Measurements from ENCODE around the gene ST6GALNAC3. TPM values are rescaled to one million over a fixed set of nuclear protein-coding genes. Genes with fewer than 3 reads are reported as not detected.
"Not testable (repeated sequence)": the region's sequence is repeated elsewhere in the genome, so short reads cannot be mapped to it uniquely, and the experiment has no call there.

ST6GALNAC3 gene
- polyA plus RNA-seq, 4 donors: 72.5 to 103 (median 85.1) TPM

DNA sequence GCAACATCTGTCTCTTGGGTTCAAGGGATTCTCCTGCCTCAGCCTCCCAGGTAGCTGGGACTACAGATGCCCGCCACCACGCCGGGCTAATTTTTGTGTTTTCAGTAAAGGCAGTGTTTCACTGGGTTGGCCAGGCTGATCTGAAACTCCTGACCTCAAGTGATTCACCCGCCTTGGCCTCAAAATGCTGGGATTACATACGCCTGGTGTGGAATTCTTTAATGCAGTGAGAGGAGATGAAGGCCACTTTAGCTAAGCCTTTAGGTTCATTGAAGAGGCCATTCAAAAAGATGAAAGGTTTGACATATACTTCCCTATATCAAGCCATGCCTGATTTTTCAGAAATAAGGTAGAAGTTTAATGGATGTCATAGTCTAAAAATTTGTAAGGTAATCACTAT is 162.7 kb downstream of the ST6GALNAC3 start:
- no peak for DNase-seq (ENCODE audit: low read depth in 4 of 4, low spot score in 2 of 4)

DNA sequence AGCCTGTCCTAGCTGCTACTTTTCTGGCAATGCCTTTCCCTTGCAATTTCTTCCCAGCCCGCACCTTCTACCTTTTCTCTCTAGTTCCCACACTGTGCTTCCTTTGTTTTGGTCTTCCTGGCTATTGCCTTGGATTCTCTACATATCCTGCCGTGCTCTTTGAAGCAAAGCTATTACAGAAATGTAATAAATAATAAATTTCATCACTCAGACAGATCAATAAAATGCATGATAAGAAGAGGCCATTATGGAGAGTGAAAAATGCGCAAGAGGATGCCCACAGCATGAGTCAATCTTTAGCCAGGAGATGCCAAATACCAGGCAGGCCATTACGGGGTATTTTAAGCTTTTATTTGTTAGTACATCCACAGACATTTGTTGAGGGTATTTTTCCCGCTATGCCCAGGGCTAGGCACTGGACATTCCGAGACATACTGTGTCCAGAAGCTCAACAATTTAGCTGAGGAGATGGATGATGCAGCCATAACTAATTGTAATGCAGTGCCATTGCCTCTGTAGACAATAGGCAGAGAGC is 163.6 kb downstream of the ST6GALNAC3 start:
- no peak for DNase-seq (ENCODE audit: low read depth in 4 of 4, low spot score in 2 of 4)

DNA sequence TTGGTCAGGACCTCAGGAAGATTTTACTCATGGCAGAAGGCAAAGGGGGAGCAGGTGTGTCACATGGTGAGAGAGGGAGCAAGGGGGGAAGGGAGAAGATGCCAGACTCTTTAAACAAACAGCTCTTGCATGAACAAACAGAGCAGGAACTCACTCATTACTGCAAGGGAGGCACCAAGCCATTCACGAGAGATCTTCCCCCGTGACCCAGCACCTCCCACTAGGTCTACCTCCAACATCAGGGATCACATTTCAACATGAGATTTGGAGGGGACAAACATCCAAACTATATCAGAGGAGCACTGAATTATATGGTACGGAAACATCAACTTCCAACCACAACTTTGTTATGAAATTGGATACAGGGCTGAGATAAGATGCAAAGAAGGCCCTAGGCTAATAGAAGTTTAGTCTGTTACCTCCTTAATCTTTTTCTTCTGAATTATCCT is 164.9 kb downstream of the ST6GALNAC3 start:
- DNase-seq (ENCODE audit: low read depth in 4 of 4, low spot score in 2 of 4): no peak

DNA sequence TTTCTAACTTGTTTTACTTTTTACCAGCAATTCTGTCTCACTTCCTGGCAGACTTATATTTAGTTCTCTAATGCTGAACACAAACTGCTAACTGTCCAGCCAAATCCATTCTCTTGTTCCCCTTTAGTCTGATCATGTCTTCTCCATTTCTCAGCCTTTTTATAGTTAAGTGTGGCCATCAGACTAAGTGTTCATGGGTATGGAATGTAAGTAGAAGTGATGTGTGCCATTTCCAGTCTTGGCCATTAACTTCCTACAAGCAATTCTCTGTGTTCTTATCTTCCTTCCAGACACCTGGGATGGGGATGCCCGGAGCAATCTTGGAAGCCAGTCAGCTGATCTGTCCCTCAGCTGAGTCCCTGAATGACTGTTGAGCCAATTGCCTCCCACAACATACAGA is 165.8 kb downstream of the ST6GALNAC3 start:
- no peak for DNase-seq (ENCODE audit: low read depth in 4 of 4, low spot score in 2 of 4)

DNA sequence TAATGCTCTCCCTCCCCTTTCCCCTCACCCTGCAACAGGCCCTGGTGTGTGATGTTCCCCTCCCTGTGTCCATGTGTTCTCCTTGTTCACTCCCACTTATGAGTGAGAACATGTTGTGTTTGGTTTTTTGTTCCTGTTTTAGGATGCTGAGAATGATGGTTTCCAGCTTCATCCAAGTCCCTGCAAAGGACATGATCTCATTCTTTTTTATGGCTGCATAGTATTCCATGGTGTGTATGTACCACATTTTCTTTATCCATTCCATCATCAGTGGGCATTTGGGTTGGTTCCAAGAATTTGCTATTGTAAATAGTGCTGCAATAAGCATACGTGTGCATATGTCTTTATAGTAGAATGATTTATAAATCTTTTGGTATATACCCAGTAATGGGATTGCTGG is 168.0 kb downstream of the ST6GALNAC3 start:
- not testable (repeated sequence) for DNase-seq (ENCODE audit: low read depth in 4 of 4, low spot score in 2 of 4)

DNA sequence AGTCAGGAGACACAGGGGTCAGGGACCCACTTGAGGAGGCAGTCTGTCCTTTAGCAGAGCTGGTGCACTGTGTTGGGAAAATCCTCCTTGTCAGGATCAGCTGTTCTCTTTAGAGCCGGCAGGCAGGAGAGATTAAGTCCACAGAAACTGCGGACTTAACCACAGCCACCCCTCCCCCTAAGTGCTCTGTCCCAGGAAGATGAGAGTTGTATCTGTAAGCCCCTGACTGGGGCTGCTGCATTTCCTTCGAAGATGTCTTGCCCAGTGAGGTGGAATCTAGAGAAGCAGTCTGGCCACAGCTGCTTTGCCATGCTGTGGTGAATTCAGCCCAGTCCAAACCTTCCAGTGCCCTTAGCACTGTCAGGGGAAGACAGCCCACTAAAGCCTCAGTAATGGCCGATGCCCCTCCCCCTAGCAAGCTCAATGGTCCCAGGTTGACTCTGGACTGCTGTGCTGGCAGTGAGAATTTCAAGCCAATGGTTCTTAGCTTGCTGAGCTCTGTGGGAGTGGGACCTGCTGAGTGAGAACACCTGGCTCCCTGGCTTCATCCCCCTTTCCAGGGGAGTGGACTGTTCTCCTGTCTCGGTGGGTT is 172.8 kb downstream of the ST6GALNAC3 start:
- DNase-seq (ENCODE audit: low read depth in 4 of 4, low spot score in 2 of 4): no peak

DNA sequence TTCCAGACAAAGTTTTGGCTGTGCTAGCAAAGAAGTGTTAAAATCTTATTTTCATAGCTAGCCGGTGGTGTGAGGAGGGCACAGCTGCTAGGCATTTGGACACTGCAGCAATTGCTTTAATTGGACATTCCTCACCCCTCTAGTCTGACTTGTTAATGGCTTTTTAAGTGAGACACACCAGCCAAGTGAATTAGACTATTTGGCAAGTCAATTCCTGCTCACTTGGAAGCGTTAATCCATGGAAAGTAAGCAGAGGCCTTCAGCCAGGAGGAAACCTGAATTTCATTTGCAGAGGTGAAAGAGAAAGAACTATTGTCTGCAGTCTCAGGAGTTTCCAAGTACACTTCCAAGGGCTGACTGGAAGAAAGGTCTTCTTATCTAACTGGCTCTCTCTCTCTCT is 175.7 kb downstream of the ST6GALNAC3 start:
- no peak for DNase-seq (ENCODE audit: low read depth in 4 of 4, low spot score in 2 of 4)

DNA sequence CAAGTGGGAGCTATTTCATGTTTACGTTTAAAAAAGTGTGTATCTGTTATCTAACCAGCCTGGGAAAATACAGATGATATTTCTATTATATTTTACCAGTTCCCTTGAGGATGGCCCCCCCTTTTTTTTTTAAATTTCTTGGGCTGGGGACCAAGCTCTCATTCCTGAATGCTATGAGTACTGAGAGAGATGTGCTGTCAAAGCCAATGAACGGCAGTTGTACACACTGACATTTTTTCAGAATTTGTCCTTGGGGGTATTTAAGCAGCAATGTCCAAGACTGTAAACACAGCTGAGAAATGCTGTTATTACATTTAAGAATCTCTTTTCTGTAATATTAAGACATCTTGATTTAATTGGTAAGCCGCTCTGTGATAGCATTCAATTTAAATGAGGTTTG is 177.9 kb downstream of the ST6GALNAC3 start:
- DNase-seq (ENCODE audit: low read depth in 4 of 4, low spot score in 2 of 4): no peak

DNA sequence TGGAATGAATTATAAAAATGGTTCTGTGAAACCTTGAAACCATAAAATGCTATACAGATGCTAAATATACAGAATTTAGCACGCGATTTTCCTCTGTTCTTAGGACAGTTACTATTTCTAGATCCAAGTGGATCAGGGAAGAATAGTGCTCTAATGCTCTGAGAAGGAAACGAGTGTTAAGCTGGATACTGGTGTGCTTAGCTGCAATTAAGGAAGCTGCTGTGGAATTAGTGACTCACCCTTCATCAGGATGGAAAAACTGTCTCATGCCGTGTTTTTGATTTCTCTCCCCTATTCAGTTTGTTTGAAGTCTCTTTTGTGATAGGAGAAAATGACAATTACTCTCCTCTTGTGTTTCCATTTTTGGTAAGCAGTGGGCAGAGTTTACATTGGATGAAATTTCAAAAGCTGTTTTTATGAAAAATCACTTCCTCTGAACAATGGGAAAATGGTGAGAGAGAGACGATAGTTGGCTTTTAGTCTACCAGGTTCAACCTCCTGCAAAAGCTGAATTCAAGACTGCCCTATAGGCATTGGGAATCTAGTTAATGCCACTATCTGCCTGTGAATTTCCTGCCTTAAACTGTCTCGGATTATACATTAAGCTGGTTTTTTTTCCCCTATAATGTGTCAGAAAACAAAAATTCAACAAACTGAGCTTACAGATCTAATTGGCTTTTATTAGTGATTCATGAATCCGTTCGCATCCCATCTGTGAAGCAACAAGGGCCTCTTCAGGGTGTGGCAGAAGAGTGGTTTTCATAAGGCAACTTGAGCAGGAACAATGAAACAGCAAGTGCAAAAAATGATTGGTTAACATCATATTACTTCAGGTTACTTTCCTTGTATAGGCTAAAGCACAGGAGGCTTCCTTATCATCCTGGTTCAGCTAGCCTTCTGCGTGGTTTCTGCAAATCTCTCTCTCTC is 179.8 kb downstream of the ST6GALNAC3 start:
- DNase-seq (ENCODE audit: low read depth in 4 of 4, low spot score in 2 of 4): no peak

DNA sequence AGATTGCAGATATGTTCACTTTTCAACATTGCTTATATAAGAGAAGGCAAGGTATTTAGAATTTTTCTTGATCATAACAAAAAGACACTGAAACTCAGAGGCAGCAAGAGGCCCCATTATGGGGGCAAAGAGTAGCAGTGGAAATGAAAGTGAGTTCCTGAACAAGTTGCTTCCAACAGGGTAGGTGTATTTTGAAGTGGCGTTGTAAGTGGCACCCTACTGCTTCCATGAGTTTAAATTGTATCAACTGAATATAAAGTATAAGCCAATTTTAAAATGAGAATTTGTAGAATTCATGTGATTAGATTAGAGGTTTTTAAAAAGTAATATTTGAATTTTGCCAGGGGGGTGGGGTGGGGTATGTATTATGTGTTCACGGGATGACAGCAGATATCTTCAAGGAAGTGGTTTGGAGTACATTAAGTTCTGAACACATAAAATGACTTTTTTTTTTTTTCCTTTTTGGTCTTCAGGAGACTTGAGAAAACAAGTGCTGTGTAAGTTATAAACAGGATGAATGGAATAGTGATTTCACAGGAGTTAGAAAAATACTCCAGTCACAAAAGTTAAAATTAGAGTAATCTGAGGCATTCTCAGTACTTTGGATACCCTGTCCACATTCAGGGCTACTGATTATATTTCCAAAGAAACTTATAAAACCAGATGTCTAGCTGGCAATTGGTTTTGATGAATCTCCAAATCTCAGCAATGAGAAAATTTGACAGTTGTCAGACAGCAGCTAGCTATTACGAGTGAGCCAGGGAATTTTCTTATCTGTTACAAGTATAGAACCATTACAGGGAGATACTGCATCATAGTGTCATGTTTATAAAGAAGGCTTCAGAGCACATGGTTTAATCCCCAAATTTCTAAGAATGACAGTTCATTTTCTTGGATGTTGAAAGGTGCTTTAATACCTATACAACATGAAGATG is 182.0 kb downstream of the ST6GALNAC3 start:
- DNase-seq (ENCODE audit: low read depth in 4 of 4, low spot score in 2 of 4): no peak

DNA sequence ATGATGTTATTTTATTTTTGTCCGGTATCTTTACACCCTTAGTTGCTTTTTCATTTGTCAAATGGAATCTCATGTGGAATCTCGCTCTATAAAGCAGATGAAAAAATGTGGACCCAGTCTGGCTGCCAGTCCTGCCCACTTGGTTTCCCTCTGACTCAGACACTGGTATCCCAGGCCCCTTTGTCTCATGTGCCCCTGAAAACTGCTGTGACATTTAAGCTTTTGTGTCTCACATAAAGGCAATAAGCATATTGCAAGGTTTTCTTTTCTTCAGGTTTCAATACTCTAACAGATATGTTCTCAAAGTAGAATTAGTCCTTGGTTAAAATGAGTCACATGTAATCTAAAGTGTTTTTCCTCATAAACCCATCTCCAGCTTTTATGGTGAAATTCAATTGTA is 183.3 kb downstream of the ST6GALNAC3 start:
- DNase-seq (ENCODE audit: low read depth in 4 of 4, low spot score in 2 of 4): no peak

DNA sequence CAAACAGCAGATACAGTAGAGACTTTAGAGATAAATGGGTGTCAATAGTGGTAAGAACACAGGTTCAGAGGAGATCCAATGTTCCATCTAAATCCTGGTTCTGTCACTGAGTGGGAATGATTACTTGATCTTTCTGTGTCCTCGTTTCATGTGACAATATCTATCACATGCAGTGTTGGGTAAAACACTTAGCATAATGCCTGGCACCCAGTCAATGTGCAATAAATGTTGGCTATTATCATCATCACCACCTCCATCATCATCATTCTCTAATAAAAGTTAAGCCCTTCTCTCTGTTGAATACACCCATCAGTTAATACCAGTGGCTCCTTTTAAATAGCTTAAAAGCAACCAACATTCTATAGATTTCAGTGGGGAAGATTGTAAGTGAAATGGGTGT is 184.7 kb downstream of the ST6GALNAC3 start:
- DNase-seq (ENCODE audit: low read depth in 4 of 4, low spot score in 2 of 4): no peak

DNA sequence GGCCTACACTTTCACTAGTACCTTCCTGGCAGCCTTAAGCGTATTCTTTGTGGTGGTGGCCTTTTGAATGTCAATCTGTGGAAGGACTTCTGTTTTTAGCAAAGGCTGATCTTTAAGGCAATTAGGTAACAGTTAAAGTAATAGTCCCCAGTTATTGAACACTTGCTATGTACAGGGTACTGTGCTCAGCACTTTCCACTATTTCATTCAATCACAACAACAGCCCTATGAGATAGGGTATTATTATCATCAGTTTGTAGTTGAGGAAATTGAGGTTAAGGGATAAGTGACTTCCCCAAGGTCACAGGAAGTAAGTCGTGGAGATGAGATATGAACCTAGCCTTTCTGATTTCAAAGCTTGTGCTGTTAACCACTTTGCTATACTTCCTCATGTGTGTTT is 185.7 kb downstream of the ST6GALNAC3 start:
- no peak for DNase-seq (ENCODE audit: low read depth in 4 of 4, low spot score in 2 of 4)

DNA sequence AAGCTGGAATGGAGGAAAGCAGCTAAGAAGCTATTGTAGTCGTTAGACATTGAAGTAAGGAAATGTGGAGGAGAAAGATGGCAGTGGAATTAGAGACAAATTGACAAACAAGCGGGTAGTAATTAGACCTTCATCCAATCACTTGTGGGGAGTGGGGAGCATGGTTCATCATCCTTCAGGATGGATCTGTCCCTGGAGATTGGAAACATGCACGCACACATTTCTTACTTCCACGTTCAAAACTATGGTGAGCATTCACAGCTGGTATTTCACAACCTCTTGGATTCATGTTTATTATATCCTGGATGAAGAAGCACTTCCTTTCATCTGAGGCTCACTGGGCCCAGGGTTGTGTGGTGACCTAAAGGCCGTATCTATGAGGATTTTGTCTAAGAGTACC is 188.1 kb downstream of the ST6GALNAC3 start:
- no peak for DNase-seq (ENCODE audit: low read depth in 4 of 4, low spot score in 2 of 4)

DNA sequence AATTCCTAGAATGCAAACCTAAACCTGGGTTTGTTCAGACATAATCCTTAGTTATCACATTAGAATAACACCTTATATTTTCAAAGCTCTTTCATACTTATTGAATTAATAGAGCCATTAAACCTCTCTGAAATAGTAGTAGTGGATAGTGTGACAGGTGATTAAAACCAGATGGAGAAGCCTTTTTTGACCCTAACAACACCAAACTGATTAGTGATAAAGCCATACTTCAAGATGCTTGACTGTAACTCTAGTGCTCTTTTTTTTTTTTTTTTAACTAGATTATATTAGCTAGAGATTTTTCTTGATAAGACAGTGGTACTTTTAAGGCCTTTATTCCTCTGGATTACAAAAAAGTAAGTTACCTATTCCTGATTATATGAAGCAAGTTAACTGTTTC is 190.1 kb downstream of the ST6GALNAC3 start:
- DNase-seq (ENCODE audit: low read depth in 4 of 4, low spot score in 2 of 4): no peak

DNA sequence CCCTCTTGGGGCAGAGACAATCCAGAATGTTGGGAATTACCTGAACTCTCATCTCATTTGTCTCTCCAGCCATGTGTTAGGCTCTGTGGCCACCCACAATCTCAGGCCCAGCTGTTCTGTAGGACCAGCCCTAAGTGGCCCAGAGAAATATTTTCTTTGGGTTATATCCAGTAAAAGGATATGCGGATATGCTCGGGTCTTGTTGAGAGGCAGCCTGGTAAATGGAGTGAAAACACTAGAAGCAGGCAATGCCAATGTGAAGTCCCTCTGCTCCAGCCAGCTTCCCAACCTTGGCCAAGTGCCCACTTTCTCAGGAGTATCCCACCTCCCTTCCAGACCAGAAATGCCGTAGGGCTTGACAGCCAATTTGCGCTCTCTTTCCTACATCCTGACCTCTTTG is 192.2 kb downstream of the ST6GALNAC3 start:
- no peak for DNase-seq (ENCODE audit: low read depth in 4 of 4, low spot score in 2 of 4)

DNA sequence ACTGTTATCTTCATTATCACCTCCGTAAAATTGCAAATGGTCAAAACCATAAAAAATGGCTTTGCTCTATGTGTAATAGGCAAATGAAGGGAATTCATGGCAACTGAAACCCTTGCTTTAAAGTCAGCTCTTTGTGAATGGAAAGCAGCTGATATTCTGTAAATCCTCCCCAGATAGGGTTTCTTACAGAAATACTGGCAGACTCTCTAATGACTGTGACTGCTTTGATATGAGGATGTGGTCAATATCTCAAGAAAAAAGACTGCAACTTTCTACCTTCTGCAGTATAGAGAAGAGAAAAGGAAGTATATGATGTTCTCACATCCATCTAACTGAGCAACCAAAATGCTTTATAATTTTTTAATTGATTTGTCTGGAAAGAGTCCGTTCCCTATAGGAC is 193.1 kb downstream of the ST6GALNAC3 start:
- no peak for DNase-seq (ENCODE audit: low read depth in 4 of 4, low spot score in 2 of 4)

DNA sequence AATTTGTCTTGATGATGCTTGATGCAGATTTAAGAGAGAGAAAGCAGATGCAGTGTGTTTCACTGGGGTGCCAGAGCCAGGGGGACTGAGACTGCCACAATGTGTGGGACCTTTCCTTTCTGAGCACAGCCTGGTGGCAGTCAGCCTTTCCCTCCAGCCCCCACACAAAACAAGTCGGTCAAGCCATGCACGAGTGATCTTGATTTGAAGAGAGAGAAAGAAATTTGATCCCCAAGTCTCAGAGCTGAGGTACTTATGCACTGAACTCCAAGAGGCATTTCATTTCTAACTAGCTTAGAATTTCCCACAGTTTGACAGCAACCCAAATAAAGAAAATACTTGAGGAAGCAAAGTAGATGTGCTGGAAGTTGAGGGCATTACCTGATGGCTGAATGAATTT is 193.8 kb downstream of the ST6GALNAC3 start:
- DNase-seq (ENCODE audit: low read depth in 4 of 4, low spot score in 2 of 4): peak in 3 of 4 donors; percentile 58 to 71 (median 66)

DNA sequence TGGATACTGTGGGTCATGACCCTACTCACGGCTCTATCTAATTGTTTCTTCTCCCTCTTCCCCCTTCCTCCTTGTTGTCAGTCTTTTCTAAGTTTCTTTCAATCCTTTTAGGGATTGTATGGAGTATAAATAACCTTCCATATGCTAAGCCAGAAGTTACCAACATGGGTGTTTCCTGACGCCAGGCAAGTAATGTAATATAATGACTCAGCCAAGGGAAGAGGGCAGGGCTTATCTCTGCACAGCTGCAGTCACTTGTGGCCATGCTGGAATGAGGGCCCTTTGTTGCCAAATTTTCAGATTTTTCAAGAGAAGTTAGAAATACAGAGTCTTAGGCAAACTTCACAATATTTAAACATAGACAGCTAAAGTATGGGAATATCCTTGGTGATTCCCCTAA is 194.6 kb downstream of the ST6GALNAC3 start:
- no peak for DNase-seq (ENCODE audit: low read depth in 4 of 4, low spot score in 2 of 4)

DNA sequence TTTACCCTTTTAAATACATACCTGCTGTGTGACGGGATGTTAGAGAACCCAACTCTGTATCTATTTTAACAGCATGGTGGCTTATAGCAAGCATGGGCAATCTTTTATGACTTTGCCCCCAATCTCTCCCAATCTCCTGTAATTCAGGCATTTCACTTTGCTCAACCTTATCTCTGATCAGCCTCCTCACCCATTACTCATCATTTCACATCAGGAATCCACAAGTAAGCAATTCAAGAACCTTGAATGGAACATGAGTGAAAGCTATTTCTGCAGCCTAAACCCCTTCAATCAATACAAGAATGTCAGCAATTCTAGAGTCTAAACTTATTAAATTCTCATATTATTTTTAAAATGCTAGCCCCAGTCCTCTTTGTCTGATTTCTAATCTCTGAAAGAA is 199.8 kb downstream of the ST6GALNAC3 start:
- DNase-seq (ENCODE audit: low read depth in 4 of 4, low spot score in 2 of 4): no peak

DNA sequence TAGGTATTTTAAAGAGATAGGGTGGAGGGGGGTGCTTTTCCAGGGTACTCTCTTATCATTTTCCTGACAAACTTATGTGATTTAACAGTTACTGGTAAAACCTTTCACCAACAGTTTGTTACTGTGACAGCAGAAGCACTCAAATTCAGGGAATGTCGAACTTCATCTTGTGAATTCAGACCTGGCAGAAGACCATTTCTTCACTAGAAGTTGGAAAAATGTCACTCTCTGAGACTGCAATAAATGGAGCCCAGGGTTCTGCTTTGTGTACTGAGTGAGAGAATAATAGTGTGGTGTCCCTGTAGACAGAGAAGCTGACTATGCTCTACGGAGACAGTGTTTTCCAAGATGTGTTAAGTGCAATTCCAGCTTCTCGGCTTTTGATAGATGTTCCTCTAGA is 200.2 kb downstream of the ST6GALNAC3 start:
- DNase-seq (ENCODE audit: low read depth in 4 of 4, low spot score in 2 of 4): no peak

Data from left renal cortex interstitium (tissue), 4 donors.